Esophagus muscularis mucosa (tissue), 3 donors: Measurements from ENCODE around the gene CLCF1.

Experiments
- CTCF ChIP-seq, 3 experiments: fragments of 200-600 bp in 2 of 3; fragments of 450-650 bp in 1 of 3; sonication (generic) in 2 of 3; IDR thresholded peaks; one replicate each; pipeline ENCODE4 v1.5.1; 2017 to 2019; ENCODE audit warnings: antibody characterized with exemption in 3 of 3, mild to moderate bottlenecking in 2 of 3, moderate library complexity in 1 of 3
- POLR2AphosphoS5 ChIP-seq, 2 donors: sonication (generic); formaldehyde crosslinking; IDR thresholded peaks; one replicate each; pipeline ENCODE4 v1.6.1; 2017; ENCODE audit warnings: antibody characterized with exemption in 2 of 2

- TF ChIP-seq CTCF (IDR thresholded peaks at IDR 0.05) (no peak), POLR2AphosphoS5 (IDR thresholded peaks at IDR 0.05) (no peak)
Measured at GRCh38 chr11:67409781-67410368, 36.5 kb upstream of the CLCF1 start.
